NCI-H146 treated with DMSO at 0.1 percent for 48 hours (cell line): Measurements from ENCODE around the gene PLXNB3.
A peak's percentile ranks its signal among the peaks of the same experiment; 100 is the strongest.

Source experiments
- DNase-seq: peaks from one replicate; lab custom pipeline; 2025; ENCODE audit not compliant: unreplicated experiment; lab: John Stamatoyannopoulos, UW

The PLXNB3 gene

GRCh38 chrX:153784325-153784967, 20.4 kb downstream of the PLXNB3 start:
- DNase-seq, result no peak

- DNase-seq, result no peak
Measured at GRCh38 chrX:153786669-153787068, 22.6 kb downstream of the PLXNB3 start.

- DNase-seq, result no peak
Measured at GRCh38 chrX:153789654-153790053, 25.6 kb downstream of the PLXNB3 start.

- DNase-seq, result no peak
Measured at GRCh38 chrX:153791104-153791852, 27.2 kb downstream of the PLXNB3 start.

- no peak for DNase-seq
Measured at GRCh38 chrX:153792368-153792767, 28.3 kb downstream of the PLXNB3 start.

GRCh38 chrX:153793291-153793690, 29.2 kb downstream of the PLXNB3 start:
- no peak for DNase-seq

GRCh38 chrX:153794018-153794896, 30.2 kb downstream of the PLXNB3 start, which contains the start of the genes IDH3G and SSR4:
Gene IDH3G, minus strand, starts transcription at chrX:153794375. Its CDS starts 49 bp downstream, at chrX:153794326.
Gene SSR4, plus strand, starts transcription at chrX:153794668. Its CDS starts 20 bp downstream, at chrX:153794688.
- DNase-seq, result peak; percentile 84

- DNase-seq, result no peak
Measured at GRCh38 chrX:153794897-153795816, 31.1 kb downstream of the PLXNB3 start.

GRCh38 chrX:153797415-153798015, 33.5 kb downstream of the PLXNB3 start:
- no peak for DNase-seq

GRCh38 chrX:153799326-153799725, 35.3 kb downstream of the PLXNB3 start:
- DNase-seq, result no peak

- no peak for DNase-seq
Measured at GRCh38 chrX:153800177-153800722, 36.2 kb downstream of the PLXNB3 start.

- DNase-seq, result no peak
Measured at GRCh38 chrX:153800746-153801145, 36.7 kb downstream of the PLXNB3 start.

GRCh38 chrX:153801669-153802068, 37.6 kb downstream of the PLXNB3 start:
- DNase-seq, result no peak

GRCh38 chrX:153802513-153803045, 38.5 kb downstream of the PLXNB3 start:
- DNase-seq, result no peak

- no peak for DNase-seq
Measured at GRCh38 chrX:153803211-153804099, 39.4 kb downstream of the PLXNB3 start.

- no peak for DNase-seq
Measured at GRCh38 chrX:153804100-153804595, 40.1 kb downstream of the PLXNB3 start.

- no peak for DNase-seq
Measured at GRCh38 chrX:153804621-153805020, 40.6 kb downstream of the PLXNB3 start.

GRCh38 chrX:153805436-153805835, 41.4 kb downstream of the PLXNB3 start:
- DNase-seq, result no peak
